OCI-M2 (cell line): ENCODE measurements around the gene FAM110D.
A peak's percentile ranks its signal among the peaks of the same experiment; 100 is the strongest.

Experiments used
- DNase-seq: peaks from one replicate; lab custom pipeline; 2025; ENCODE audit not compliant: unreplicated experiment; lab: John Stamatoyannopoulos, UW

The FAM110D gene

GRCh38 chr1:26162220-26162709 is 3.4 kb downstream of the FAM110D start:
- no peak for DNase-seq

- no peak for DNase-seq
Observed at GRCh38 chr1:26163684-26164035, 4.8 kb downstream of the FAM110D start.

- no peak for DNase-seq
Observed at GRCh38 chr1:26164036-26164860, 5.4 kb downstream of the FAM110D start.

GRCh38 chr1:26164861-26165842 is 6.3 kb downstream of the FAM110D start:
- DNase-seq = no peak

GRCh38 chr1:26166719-26167281 is 7.9 kb downstream of the FAM110D start:
- DNase-seq = no peak

- no peak for DNase-seq
Observed at GRCh38 chr1:26168410-26169197, 9.7 kb downstream of the FAM110D start, which contains the start of gene C1orf232. Gene C1orf232, minus strand, starts transcription at chr1:26168963. Its CDS starts 464 bp downstream, at chr1:26168499.

GRCh38 chr1:26169198-26169554 is 10.3 kb downstream of the FAM110D start:
- DNase-seq = no peak

GRCh38 chr1:26169669-26170471 is 11.0 kb downstream of the FAM110D start, which contains the start of gene ZNF593:
Gene ZNF593, plus strand, starts transcription at chr1:26169908. Its CDS starts 76 bp downstream, at chr1:26169984.
- peak; percentile 60 for DNase-seq

- no peak for DNase-seq
Observed at GRCh38 chr1:26170472-26170821, 11.6 kb downstream of the FAM110D start.

GRCh38 chr1:26171084-26172072 is 12.5 kb downstream of the FAM110D start, which contains the start of gene ZNF593OS:
Gene ZNF593OS, minus strand, starts transcription at chr1:26171832. Its CDS starts 171 bp downstream, at chr1:26171661.
- DNase-seq = no peak

- no peak for DNase-seq
Observed at GRCh38 chr1:26175346-26175745, 16.5 kb downstream of the FAM110D start.

GRCh38 chr1:26177182-26177684 is 18.4 kb downstream of the FAM110D start, which contains the start of gene CNKSR1:
Gene CNKSR1, plus strand, starts transcription at chr1:26177491. Its CDS starts 57 bp downstream, at chr1:26177548.
- no peak for DNase-seq

GRCh38 chr1:26180010-26180506 is 21.2 kb downstream of the FAM110D start:
- no peak for DNase-seq

GRCh38 chr1:26181586-26182382 is 22.9 kb downstream of the FAM110D start:
- DNase-seq = no peak

- DNase-seq = no peak
Observed at GRCh38 chr1:26182383-26182696, 23.5 kb downstream of the FAM110D start.

GRCh38 chr1:26184086-26184485 is 25.2 kb downstream of the FAM110D start:
- DNase-seq = no peak

- DNase-seq = no peak
Observed at GRCh38 chr1:26184883-26185282, 26.0 kb downstream of the FAM110D start.
